ENCODE measurements around the gene ZBTB39.

ZBTB39 gene

GRCh38 chr12:56958422-56958821 lies 47.9 kb downstream of the ZBTB39 start:
- DNase-seq (ENCODE audit: insufficient read length, low spot score), result no peak
- no peak for TF ChIP-seq CTCF (IDR thresholded peaks at IDR 0.05; ENCODE audit: insufficient read depth, missing control alignments)
- no peak for FAIRE-seq

GRCh38 chr12:56957229-56958052 lies 48.9 kb downstream of the ZBTB39 start, which contains the start of gene RDH16:
Gene RDH16 (minus strand): TSS chr12:56957608. CDS start chr12:56957462, 146 bp downstream.
- FAIRE-seq, result no peak

GRCh38 chr12:56955631-56956256 lies 50.6 kb downstream of the ZBTB39 start:
- no peak for FAIRE-seq
- no peak for TF ChIP-seq CTCF (IDR thresholded peaks at IDR 0.05; ENCODE audit: insufficient read depth, missing control alignments)
- DNase-seq (ENCODE audit: insufficient read length, low spot score), result no peak

More at GRCh38 chr12:56957229-56958052, 48.9 kb downstream of the ZBTB39 start, which contains the start of gene RDH16:
- DNase-seq (ENCODE audit: insufficient read length, low spot score), result no peak
- TF ChIP-seq CTCF (IDR thresholded peaks at IDR 0.05; ENCODE audit: insufficient read depth, missing control alignments), result no peak

GRCh38 chr12:56954958-56955355 lies 51.4 kb downstream of the ZBTB39 start:
- DNase-seq (ENCODE audit: insufficient read length, low spot score), result no peak
- FAIRE-seq, result no peak
- no peak for TF ChIP-seq CTCF (IDR thresholded peaks at IDR 0.05; ENCODE audit: insufficient read depth, missing control alignments)

- no peak for FAIRE-seq
- DNase-seq (ENCODE audit: insufficient read length, low spot score), result no peak
- TF ChIP-seq CTCF (IDR thresholded peaks at IDR 0.05; ENCODE audit: insufficient read depth, missing control alignments), result no peak
These were observed 52.0 kb downstream of the ZBTB39 start for GRCh38 chr12:56954057-56954957.

- FAIRE-seq (no peak), DNase-seq (ENCODE audit: insufficient read length, low spot score) (no peak)
- TF ChIP-seq CTCF (IDR thresholded peaks at IDR 0.05; ENCODE audit: insufficient read depth, missing control alignments), result no peak
These were observed 53.0 kb downstream of the ZBTB39 start for GRCh38 chr12:56953314-56953713.
